ENCODE results near the gene COL6A5.

The COL6A5 gene

DNA sequence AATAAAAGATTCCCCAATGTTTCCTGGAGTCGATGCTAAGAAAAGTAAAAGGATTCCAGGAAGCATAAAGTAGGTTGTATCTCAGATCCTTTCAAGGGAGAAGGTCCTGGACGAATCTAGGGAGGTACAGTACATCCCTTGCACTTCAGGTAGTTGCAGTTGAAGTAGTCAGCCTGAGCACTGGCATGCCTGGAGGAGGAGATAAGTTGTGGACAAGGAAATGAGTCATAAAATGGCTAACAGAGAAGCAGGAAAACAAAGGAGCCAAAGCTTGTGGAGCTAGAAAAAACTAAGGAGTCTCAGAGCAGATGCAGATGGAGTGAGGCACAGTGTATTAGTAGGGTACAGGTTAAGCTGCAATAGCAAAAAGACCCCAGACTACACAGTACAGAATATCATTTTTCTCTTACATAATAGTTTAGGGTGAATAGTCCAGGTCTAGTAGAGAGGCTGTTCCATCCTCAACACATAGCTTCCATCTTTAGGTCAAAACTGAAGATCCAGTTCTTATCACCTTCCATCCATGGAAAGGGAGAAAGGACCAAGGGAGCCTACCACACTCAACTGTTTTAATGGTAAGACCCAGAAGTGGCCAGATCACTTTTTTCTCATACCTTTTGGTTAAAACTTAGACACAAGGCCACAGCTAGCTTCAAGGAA lies 41.3 kb downstream of the COL6A5 start:
- no peak for DNase-seq (ENCODE audit: extremely low read depth, insufficient read length)

DNA sequence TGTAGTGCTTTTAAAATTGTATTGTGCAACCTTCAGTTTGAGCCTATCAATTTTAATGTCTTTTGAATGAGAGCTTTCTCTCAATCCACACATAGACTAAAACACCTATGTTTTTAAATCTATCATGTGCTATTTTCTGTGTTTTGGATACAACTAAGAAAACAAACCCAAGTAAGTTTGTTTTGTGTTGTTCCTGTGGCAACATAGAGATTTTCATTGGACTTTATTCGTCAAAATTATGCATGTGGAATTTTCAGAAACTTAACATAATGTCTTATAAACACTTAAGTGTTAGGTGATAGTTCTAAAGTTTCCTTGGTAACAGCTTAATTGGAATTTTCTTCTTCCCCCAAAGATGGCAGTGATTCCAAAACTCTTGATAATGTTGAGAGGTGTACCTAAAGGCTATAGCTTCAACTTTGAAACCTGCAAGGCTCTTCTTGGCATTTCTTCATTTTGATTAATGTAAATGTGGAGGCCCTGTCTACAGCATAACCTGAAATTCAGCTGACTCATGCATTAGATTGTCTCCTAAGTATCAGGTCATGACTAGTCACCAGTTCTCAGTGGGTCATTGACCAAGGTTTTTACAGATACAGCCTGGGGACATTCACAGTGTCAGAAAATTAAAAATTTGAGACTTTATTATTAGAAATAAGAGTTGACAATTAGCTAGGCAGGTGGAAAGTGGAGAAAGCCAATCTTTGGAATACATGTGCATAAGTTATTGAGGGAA lies 44.4 kb downstream of the COL6A5 start:
- no peaks in the 10 kb centered on the region for H3K36me3 ChIP-seq (ENCODE audit: control insufficient read depth, insufficient read depth, low read length)
- H3K4me3 ChIP-seq (replicated peaks; ENCODE audit: low read depth, low read length) = no peak overlapping the region
- TF ChIP-seq, protein P1, sequence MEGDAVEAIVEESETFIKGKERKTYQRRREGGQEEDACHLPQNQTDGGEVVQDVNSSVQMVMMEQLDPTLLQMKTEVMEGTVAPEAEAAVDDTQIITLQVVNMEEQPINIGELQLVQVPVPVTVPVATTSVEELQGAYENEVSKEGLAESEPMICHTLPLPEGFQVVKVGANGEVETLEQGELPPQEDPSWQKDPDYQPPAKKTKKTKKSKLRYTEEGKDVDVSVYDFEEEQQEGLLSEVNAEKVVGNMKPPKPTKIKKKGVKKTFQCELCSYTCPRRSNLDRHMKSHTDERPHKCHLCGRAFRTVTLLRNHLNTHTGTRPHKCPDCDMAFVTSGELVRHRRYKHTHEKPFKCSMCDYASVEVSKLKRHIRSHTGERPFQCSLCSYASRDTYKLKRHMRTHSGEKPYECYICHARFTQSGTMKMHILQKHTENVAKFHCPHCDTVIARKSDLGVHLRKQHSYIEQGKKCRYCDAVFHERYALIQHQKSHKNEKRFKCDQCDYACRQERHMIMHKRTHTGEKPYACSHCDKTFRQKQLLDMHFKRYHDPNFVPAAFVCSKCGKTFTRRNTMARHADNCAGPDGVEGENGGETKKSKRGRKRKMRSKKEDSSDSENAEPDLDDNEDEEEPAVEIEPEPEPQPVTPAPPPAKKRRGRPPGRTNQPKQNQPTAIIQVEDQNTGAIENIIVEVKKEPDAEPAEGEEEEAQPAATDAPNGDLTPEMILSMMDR (IDR thresholded peaks at IDR 0.05; ENCODE audit: insufficient read depth, low read length, poor library complexity, severe bottlenecking) = no peak
- no peaks in the 10 kb centered on the region; the same call in 1 of the 2 replicates for H3K27me3 ChIP-seq (replicated peaks; ENCODE audit: control insufficient read depth, insufficient read depth, low read length)
- no peak for DNase-seq (ENCODE audit: extremely low read depth, insufficient read length)

More for the DNA sequence above, 41.3 kb downstream of the COL6A5 start:
- TF ChIP-seq, protein P1 (IDR thresholded peaks at IDR 0.05; ENCODE audit: insufficient read depth, low read length, poor library complexity, severe bottlenecking) = no peak
- Histone ChIP-seq H3K36me3 (ENCODE audit: control insufficient read depth, insufficient read depth, low read length) (no peaks in the 10 kb centered on the region), H3K4me3 (replicated peaks; ENCODE audit: low read depth, low read length) (no peak overlapping the region), H3K27me3 (replicated peaks; ENCODE audit: control insufficient read depth, insufficient read depth, low read length) (no peaks in the 10 kb centered on the region)

DNA sequence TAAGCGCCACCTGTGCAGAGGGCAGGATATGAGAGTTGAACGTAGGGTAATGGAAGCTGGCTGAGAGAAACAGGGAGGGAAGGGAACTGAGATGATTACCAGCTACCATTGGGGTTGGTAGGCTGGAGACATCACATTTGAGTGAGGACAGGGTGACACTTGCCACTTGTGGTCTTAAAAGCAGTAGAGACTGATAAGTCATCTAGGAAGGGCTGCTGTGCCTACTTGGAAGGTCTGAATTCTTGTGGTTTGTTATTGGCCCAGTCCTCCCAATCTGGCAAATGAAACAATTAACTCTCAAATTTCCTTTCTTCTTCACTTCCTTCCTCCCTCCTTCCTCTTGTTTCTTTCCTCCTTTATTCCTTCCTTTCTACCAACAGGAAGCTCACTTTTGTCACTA lies 46.8 kb downstream of the COL6A5 start:
- TF ChIP-seq, protein P1 (IDR thresholded peaks at IDR 0.05; ENCODE audit: insufficient read depth, low read length, poor library complexity, severe bottlenecking) = no peak
- H3K36me3 ChIP-seq (ENCODE audit: control insufficient read depth, insufficient read depth, low read length) = no peaks in the 10 kb centered on the region
- H3K27me3 ChIP-seq (replicated peaks; ENCODE audit: control insufficient read depth, insufficient read depth, low read length) = no peaks in the 10 kb centered on the region; the same call in 1 of the 2 replicates
- H3K4me3 ChIP-seq (replicated peaks; ENCODE audit: low read depth, low read length) = no peak overlapping the region
- DNase-seq (ENCODE audit: extremely low read depth, insufficient read length) = no peak

DNA sequence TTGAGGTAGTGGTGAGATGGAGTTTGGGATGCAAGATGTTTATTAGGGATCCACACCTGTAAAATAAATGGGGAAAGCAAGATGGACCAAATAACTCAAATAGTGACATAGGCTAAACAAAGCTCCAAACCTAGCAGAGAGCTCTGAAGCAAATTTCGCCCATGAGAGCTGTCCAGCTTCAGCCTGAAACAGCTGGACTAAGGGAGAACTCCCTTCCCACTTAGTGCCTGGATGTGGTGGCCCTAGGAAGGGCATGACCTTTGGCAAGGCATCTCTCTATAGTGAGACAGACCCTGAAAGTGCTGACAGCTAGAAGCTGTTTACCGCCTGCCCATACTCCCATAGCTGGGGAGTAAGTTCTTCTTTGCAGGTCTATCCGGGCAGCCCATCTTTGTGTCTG lies 48.1 kb downstream of the COL6A5 start:
- Histone ChIP-seq H3K36me3 (ENCODE audit: control insufficient read depth, insufficient read depth, low read length) (no peaks in the 10 kb centered on the region), H3K27me3 (replicated peaks; ENCODE audit: control insufficient read depth, insufficient read depth, low read length) (no peaks in the 10 kb centered on the region; the same call in 1 of the 2 replicates), H3K4me3 (replicated peaks; ENCODE audit: low read depth, low read length) (no peak overlapping the region)
- no peak for DNase-seq (ENCODE audit: extremely low read depth, insufficient read length)
- TF ChIP-seq, protein P1 (IDR thresholded peaks at IDR 0.05; ENCODE audit: insufficient read depth, low read length, poor library complexity, severe bottlenecking) = no peak

DNA sequence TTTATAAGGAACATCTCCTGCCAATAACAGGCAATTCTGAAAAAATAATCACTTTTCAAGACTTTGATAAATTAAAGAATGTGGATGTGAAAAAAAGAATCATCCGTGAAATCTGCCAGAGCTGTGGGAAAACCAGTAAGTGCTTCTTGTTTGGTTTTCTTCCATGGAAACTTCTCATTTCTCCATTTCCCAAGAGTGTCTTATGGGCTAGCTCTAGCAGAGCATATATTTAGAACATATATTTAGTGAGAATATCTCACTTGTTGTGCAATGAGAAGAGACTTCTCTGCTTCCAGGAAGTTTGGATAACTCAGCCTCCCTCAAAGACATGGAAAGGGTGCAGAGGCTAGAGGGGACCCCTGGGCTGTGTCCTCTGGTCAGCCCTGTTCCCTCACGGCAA lies 49.9 kb downstream of the COL6A5 start:
- peaks cover 2% of the 10 kb centered on the region for H3K27me3 ChIP-seq (replicated peaks; ENCODE audit: control insufficient read depth, insufficient read depth, low read length)
- DNase-seq (ENCODE audit: extremely low read depth, insufficient read length) = no peak
- TF ChIP-seq, protein P1 (IDR thresholded peaks at IDR 0.05; ENCODE audit: insufficient read depth, low read length, poor library complexity, severe bottlenecking) = no peak
- H3K36me3 ChIP-seq (ENCODE audit: control insufficient read depth, insufficient read depth, low read length) = no peaks in the 10 kb centered on the region
- H3K4me3 ChIP-seq (replicated peaks; ENCODE audit: low read depth, low read length) = no peak overlapping the region
